Measurements from ENCODE around the gene ACVR2A. TPM values are rescaled to one million over a fixed set of nuclear protein-coding genes. Genes with fewer than 3 reads are reported as not detected.

Gene ACVR2A
- total RNA-seq, 1 experiment from 2014 or later, result 9.4 TPM

DNA sequence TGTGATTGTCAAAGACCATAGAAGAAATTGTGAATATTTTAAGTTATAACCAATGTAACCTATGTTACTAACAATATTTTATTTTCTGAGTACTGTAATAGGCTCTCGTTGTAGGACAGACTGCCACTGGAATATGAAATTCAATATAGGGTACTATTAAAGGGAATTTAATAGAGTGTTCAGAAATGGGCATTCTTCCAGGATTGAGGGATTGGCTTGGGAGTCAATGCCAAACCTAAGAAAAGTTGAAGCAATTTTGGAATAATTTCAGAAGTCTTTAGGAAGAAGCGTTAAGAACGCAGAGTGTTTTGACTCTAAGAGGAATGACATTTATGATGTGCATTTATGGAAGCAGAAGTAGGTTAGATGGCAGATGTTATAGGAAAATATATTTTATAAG, 79.0 kb downstream of the ACVR2A start:
- no peak overlapping the region for H2AFZ ChIP-seq (ENCODE audit: low read depth, low read length, poor library complexity, severe bottlenecking)
- no peak overlapping the region for H3K4me3 ChIP-seq (replicated peaks in 1 of 2; ENCODE audit: low read depth in 1 of 2, low read length in 2 of 2)
- POLR2A ChIA-PET, result no interaction called here
- H3K4me1 ChIP-seq (ENCODE audit: control insufficient read depth in 1 of 2, insufficient read depth in 2 of 2, low read length in 2 of 2), result no peaks in the 10 kb centered on the region
- H3K27me3 ChIP-seq (ENCODE audit: insufficient read depth, low read length), result no peaks in the 10 kb centered on the region
- H3K9ac ChIP-seq (ENCODE audit: low read length), result no peak overlapping the region
- DNase-seq (ENCODE audit: low read depth, low spot score) (no peak), ATAC-seq (no peak)
- no peak overlapping the region for H3K4me2 ChIP-seq (ENCODE audit: low read length)
- no peaks in the 10 kb centered on the region for H3K79me2 ChIP-seq (ENCODE audit: insufficient read depth, low read length)
- H3K9me3 ChIP-seq (ENCODE audit: control insufficient read depth in 1 of 2, insufficient read depth in 1 of 2, low read depth in 1 of 2, low read length in 2 of 2), result no peaks in the 10 kb centered on the region
- TF ChIP-seq POLR2AphosphoS5 (IDR thresholded peaks at IDR 0.05; ENCODE audit: low read depth, low read length) (no peak), CBX3 (IDR thresholded peaks at IDR 0.05; ENCODE audit: low read depth) (no peak), CEBPB (IDR thresholded peaks at IDR 0.05; ENCODE audit: low read depth) (no peak), POLR2A (IDR thresholded peaks at IDR 0.05; ENCODE audit: borderline replicate concordance, extremely low read depth, insufficient read depth, insufficient read length) (no peak), YY1 (IDR thresholded peaks at IDR 0.05; ENCODE audit: extremely low read depth, insufficient replicate concordance, low read depth, low read length) (no peak), ZNF274 (IDR thresholded peaks at IDR 0.05; ENCODE audit: low read depth, low read length) (no peak), SRF (IDR thresholded peaks at IDR 0.05; ENCODE audit: low read depth) (no peak), ZFX (IDR thresholded peaks at IDR 0.05) (no peak), EZH2 (IDR thresholded peaks at IDR 0.05) (no peak), EGR1 (IDR thresholded peaks at IDR 0.05; ENCODE audit: low read depth) (no peak), JUND (IDR thresholded peaks at IDR 0.05) (no peak), ATF3 (IDR thresholded peaks at IDR 0.05) (no peak), FOSL1 (IDR thresholded peaks at IDR 0.05; ENCODE audit: low read depth) (no peak), EZH2phosphoT487 (IDR thresholded peaks at IDR 0.05; ENCODE audit: borderline replicate concordance) (no peak), ELF1 (IDR thresholded peaks at IDR 0.05; ENCODE audit: borderline replicate concordance, low read depth) (no peak), REST (IDR thresholded peaks at IDR 0.05; ENCODE audit: low read depth) (no peak), CTCF (IDR thresholded peaks at IDR 0.05 in 2 of 3, conservative IDR thresholded peaks at IDR 0.05 in 1 of 3; ENCODE audit: borderline replicate concordance in 1 of 3, insufficient read depth in 1 of 3, low read depth in 2 of 3, low read length in 2 of 3) (no peak)
- TF ChIP-seq, protein P1, sequence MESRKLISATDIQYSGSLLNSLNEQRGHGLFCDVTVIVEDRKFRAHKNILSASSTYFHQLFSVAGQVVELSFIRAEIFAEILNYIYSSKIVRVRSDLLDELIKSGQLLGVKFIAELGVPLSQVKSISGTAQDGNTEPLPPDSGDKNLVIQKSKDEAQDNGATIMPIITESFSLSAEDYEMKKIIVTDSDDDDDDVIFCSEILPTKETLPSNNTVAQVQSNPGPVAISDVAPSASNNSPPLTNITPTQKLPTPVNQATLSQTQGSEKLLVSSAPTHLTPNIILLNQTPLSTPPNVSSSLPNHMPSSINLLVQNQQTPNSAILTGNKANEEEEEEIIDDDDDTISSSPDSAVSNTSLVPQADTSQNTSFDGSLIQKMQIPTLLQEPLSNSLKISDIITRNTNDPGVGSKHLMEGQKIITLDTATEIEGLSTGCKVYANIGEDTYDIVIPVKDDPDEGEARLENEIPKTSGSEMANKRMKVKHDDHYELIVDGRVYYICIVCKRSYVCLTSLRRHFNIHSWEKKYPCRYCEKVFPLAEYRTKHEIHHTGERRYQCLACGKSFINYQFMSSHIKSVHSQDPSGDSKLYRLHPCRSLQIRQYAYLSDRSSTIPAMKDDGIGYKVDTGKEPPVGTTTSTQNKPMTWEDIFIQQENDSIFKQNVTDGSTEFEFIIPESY (IDR thresholded peaks at IDR 0.05; ENCODE audit: extremely low read depth, insufficient replicate concordance, low read length), result no peak
- no peaks in the 10 kb centered on the region for H3K9me2 ChIP-seq (ENCODE audit: insufficient read depth)
- CTCF ChIA-PET, result no interaction called here
- H4K20me1 ChIP-seq (ENCODE audit: insufficient read depth), result no peaks in the 10 kb centered on the region
- intact Hi-C loops (cut with micrococcal nuclease), result no loop called here
- no peak overlapping the region for H3K27ac ChIP-seq (ENCODE audit: low read depth, low read length)
- RAD21 ChIA-PET (ENCODE audit: low non-redundant PET in 1 of 2, low total read pairs in 2 of 2, uncharacterized antibody in 2 of 2, unreplicated experiment in 2 of 2), result no interaction called here
- H3K36me3 ChIP-seq (ENCODE audit: control insufficient read depth in 1 of 2, insufficient read depth in 2 of 2, low read length in 2 of 2), result no peaks in the 10 kb centered on the region; a peak in 1 of 4 replicates
- no TSS peak for BruUV-seq (replicated peaks)
